GM18502 (cell line): ENCODE measurements around the gene OTOP3.

Experiments used
- ATAC-seq: cut with Tn5 transposase; IDR thresholded peaks from one replicate; pipeline ENCODE4 v1.9.1; 2021; ENCODE audit warnings: mild to moderate bottlenecking; ENCODE audit not compliant: unreplicated experiment, poor library complexity

The OTOP3 gene

DNA sequence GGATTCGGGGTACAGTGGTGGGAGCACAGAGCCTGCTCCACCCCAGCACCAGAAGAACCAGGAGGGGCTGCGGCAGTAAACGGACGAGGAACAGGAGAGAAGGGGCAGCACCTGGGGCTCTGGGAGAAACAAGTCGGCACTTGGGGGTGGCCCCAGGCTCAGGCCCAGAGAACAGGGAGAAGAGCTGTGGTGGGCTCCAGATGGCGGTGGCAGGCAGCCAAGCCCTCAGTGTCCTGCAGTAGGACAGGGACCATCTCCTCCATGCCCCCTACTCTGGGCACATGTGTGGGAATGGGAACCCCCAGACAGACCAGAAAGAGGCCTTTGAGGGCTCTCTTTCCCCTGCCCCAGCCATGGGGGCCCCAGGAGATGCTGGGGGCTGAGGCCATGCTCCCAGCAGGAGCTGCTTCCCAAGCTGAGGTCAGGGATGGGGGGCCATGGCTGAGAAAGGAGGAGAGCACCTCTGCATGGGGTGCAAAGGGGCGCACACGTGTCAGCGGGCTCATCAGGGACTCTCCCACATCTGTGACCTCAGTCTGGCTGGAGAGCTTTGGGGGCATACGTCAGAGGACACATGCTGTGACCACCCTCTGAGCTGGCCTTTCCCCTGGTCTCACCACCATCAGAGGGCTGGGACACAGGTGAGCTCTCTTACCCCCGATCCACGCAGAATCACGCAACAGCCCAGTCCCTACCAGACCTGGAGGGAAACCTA is 19.4 kb upstream of the OTOP3 start:
- no peak for ATAC-seq

DNA sequence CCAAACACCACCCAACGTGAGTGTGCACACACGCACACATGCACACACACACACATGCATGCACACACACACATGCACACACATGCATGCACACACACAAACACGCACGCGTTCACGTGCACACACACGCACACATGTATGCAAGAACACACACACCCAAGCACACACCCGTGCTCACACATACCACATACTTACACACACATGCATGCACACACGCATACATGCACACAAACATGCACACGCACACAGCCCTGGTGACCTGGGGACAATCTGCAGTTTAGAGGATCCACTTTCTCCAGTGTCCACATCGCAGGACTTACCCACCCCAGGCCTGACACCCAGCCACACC is 18.9 kb upstream of the OTOP3 start:
- ATAC-seq, result no peak

DNA sequence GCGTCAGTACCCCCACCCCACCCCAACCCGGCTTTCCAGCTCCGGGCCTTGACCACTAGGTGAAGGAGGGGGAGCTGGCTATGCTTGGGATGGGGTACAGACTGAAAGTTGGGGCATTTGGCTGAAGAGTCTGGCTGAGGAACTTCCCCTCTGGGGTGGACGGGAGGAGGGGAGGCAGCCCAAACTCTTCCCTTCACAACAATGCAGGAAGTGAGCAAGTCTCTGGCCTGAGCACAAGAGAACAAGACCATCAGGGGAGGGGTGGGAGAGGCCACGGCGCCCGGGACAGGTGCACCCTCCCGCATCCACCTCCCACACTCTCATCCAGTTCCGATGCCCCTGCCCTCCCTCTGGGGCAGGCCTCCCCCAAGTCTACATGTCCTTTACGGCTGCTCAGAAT is 18.3 kb upstream of the OTOP3 start:
- no peak for ATAC-seq

DNA sequence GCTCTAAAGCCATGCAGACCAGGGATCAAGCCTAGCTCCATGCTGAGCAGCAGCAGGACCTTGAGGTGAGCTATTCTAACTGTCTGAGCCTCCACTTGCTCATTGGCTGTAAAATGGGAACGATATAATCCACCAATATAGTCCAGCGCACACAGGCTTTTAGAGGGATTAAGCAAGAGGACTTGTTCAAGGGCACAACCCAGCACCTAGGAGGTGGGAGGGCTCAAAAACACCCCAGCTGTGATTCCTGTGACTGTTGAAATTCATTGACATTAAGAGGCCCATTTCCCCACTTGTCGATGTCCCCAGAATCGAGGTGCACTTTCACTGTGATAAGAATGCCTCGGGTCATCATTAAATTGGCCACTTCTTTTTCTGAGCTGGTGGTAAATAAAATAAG is 16.8 kb upstream of the OTOP3 start:
- no peak for ATAC-seq

DNA sequence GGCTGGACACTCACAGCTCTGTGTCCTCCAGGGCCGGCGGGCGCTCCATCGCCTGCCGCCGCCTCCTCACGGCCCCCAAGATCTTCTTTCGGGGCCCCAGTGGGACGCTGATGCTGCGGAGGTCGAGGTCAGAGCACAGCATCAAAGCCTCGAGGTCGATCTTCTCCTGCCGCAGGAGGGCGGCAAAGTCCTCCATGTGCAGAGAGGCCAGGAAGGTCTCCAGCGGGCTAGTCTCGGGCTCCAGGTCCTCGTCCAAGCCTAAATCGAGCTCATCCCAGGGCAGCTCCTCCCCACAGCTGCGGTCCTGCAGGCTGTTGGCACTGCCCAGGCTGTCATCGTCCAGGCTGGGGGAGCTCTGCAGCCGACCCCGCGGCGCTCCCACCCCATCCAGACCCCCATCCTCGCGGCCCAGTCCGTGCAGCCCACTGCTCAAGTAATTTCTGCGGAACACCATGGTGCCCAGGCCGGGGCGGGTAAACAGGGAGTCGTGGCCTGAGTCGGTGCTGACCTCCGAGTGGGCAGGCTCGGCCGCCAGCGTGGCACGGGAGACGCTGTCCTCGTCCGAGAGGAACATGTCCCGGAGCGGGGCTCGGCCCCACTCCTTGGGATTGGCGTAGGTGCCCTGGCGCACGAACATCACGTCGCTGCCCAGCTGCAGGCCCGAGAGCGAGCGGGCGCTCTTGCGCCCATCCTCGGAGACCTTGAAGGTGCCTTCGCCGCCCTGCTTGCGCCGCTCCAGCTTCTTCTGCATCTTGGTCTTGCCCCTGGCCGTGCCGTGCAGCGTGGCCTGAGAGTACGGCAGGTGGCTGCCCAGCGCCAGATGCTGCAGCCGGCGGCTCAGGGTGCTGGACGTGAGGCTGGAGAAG is 16.0 kb upstream of the OTOP3 start:
- ATAC-seq, result no peak

DNA sequence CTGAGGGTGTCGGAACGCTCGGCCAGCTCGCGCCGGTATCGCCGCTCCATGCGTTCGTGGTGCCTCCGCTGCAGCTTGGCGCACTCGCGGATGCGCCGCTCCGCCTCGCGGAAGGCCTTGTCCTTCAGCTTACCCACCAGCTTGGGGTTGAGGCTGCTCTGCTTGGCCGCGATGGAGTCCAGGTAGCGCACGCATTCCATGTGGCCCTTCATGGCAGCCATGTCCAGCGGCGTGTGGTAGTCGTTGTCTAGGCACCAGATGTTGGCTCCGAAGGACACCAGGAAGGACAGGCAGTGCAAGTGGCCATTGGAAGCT is 15.4 kb upstream of the OTOP3 start:
- no peak for ATAC-seq

DNA sequence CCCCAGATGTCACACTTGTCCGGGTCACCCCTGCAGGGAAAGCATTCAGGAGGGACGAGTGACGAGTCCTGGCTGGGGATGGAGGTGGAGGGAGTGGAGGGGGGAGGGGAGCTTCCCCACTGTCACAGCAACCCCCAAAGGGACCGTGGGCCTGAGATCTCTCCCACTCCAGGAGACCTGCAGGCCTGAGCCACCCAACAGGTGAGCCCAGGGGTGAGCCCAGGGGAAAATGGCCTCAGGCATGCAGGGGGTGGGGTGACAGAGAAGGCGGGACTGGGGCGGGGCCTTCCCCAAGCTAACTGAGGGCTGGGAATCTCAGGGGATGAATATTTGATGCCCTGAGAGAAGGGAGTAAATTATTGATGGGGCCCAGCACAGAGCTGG is 15.1 kb upstream of the OTOP3 start:
- ATAC-seq, result no peak

DNA sequence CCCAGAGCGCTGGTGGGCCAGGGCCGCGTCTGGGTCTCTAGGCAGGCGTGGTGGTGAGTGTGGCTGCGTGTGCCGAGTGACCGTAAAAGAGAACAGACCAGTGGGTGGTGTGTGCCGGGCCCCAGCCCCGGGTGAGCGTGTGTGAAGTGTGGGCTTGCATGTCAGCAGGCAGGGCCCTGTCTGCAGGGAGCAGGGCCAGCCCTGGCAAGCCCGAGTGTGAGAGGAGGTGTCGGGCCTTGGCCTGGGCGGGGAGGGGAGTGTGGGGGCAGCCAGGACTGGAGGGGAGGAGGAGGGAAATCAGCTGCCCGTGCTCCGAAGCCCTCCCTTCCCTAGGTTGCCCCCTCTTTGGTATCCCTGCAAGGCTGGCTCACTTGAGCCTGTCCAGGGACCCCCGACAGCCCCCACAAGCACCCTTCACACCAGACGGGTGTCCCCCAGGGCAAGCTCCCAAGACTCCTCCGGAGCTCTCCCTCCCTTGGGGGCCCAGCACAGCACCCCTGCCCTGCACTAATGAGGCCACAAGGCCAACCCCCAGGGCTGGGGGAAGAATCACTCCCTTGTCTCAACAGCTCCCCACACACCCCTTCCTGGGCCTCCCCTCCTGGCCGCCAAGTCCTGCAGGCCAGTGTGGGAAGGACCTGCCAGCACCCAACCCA is 14.5 kb upstream of the OTOP3 start:
- ATAC-seq, result no peak

DNA sequence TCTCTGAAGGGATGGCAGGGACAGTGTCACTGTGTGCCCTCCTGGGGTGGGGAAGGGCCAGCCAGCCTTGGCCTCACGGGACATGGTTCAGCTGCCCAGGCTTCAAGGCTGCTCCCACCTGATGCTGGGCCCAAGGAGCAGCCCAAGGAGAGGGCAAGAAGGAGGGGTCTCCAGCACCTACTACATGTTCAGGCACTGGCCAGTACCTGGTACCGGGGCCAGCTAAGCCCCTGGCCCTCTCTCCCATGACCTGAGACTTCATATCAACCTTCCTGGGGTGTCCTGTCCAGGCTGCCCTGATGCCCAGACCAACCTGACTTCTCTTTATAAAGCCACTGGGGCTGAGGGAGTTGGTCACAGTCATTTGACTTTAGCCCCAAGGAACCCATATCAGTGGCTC is 13.9 kb upstream of the OTOP3 start:
- ATAC-seq, result no peak

DNA sequence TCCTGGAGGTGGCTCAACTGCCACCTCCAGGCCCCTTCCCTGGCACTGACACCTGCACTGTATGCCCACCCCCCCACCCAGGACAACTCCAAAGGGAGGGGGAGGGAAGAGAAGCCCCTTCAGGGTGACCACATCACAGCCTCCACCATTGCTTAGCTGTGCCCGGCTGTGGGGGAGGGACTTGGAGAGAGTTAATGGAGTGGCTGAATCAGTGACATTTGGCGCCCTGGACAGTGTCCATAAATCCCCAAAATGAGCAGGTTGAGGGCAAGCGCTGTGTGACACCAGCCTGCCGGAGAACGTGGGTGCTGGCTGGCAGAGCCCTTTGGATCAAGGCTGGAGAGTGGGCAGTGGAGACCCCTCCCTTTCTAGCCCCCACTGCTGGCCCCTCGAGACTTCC is 13.5 kb upstream of the OTOP3 start:
- no peak for ATAC-seq

DNA sequence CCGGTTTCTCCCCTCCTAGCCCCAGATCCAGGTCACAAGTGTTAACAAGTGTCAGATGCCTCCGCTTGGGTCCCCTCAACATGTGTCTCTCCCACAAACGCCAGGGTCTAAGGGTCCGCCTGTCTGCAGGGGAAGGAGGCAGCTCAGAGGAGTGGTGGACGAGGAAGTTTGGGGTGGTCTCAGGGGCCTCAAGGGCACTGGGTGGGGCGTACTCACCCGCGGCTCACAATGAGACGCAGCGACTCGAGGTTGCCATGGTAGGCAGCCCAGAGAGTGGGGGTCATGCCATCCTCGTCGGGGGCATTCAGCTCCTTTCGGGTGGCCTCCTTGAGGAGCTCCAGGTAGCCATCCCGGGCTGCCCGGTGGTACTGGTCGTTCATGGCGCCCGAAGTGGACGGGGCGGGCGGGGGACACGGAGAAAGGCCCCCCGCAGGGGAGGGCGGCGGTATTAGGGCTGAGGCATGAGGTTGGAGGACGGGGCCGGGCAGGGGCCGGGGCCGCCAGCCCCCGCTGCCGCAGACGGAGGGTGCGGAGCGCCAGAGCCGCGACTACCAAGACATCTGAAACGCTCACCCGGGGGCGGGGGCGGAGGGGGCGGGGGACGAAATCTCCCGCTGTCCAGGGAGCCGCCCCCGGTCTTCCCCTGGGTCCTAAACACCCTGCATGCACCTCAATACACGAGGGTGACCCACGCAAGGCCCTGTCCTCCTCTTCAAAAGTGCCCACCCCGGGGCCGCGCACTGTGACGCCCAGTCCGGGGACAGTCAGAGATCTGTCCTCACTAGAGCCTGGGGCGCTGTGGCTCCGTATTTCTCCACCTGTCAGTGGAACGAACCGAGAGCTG is 12.8 kb upstream of the OTOP3 start, which contains the start of gene USH1G:
Gene USH1G (minus strand): TSS at position 562 of the 844 bp plus-strand sequence. CDS start 182 bp downstream, at position 380.
- ATAC-seq, result no peak

DNA sequence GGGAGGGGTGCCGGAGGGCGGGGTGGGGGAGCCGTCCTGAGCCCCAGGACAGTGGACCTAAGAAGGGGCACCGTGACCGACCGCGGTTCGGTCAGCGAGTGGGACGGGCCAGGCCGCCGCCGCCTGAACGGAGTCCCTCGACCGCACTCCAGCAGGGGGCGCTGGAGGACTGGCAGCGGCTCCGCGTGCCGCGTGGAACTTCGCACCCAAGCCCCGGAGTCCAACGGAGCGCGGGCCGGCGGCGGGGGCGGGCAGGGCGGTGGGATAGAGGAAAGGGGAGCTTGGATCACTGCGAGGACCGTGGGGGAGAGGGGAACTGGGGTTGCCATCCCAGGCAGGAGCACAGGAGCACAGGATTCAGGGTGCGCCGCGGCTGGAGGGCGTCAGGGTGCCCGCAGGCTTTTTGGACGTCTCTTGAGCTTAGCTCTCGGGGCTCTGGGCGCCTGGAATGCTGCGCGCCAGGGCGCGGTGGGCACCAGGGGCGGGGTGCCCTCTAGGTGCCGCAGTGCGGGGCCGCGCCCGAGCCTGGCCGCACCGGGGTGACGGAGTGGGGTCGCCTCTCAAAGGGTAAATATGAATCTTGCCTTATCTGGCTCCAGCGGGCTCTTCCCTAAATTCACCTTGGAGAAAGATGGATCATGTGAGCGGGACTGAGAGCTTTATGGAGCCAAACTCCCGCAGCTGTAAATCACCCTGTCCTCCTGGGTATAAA is 12.0 kb upstream of the OTOP3 start:
- no peak for ATAC-seq

DNA sequence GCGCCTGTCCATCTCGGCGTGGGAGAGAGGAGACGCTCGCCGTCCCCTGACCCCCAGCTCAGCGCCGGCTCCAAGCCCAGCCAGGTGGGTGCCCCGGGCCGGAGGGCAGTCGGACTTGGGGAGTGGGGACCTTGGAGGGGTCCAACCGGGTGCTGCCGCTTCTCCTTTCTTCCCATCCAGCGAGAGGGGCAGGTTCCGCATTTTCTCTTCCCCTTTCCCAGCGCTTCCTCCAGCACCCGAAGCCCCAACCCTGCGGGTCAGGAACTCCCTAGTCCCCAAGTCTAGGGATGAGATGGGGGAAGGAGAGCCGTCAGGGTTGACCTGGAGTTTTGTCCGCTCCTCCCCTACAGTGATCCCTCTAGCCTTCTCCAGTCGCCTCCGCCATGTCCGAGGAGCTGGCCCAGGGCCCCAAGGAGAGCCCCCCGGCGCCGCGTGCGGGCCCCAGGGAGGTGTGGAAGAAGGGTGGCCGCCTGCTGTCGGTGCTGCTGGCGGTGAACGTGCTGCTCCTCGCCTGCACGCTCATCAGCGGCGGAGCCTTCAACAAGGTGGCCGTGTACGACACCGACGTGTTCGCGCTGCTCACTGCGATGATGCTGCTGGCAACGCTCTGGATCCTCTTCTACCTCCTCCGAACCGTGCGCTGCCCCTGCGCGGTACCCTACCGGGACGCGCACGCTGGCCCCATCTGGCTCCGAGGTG is 11.3 kb upstream of the OTOP3 start, which contains the start of gene OTOP2:
Gene OTOP2 (plus strand): TSS at position 24 of the 699 bp plus-strand sequence. CDS start 360 bp downstream, at position 384.
- no peak for ATAC-seq

DNA sequence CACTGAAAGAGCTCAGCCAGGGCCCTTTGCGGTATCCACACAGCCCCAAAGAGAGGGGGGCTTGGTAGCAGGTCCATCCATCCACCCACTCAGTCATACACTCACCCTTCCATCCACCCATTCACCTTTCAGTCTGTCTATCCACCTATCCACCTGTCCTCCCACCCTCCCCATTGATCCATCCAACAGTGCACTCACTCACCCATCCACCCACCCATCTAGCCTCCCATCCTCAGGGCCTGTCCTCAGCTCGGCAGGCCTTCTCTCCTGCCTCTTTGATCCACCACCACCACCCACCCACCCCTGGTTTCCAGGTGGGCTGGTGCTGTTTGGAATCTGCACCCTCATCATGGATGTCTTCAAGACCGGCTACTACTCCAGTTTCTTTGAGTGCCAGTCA is 10.5 kb upstream of the OTOP3 start:
- no peak for ATAC-seq

DNA sequence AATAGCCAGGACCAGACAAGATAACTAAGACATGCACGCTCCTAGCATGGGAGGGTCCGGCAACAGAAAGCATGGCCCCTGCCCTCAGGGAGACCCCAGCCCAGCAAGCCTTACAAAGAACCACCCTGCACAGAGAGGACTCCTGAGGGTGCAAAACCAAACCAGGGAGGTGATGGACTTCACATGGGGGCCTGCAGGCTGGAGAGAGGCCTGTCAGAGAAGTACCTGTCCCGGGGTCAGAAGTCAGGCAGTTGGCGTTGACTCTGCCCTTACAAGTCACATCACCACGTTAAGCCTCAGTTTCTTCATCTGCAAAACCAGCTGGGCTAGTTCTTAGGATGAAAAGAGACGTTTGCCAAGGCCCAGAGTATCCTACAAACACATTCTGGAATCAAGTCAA is 6.9 kb upstream of the OTOP3 start:
- ATAC-seq, result no peak

DNA sequence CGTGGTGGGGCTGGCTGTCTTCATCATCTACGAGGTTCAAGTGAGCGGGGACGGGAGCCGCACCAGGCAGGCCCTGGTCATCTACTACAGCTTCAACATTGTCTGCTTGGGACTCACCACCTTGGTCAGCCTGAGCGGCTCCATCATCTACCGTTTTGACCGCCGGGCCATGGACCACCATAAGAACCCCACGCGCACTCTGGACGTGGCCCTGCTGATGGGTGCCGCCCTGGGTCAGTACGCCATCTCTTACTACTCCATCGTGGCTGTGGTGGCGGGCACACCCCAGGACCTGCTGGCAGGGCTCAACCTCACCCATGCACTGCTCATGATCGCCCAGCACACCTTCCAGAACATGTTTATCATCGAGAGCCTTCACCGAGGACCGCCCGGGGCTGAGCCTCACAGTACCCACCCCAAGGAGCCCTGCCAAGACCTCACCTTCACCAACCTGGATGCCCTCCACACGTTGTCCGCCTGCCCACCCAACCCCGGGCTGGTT is 5.1 kb upstream of the OTOP3 start:
- no peak for ATAC-seq

DNA sequence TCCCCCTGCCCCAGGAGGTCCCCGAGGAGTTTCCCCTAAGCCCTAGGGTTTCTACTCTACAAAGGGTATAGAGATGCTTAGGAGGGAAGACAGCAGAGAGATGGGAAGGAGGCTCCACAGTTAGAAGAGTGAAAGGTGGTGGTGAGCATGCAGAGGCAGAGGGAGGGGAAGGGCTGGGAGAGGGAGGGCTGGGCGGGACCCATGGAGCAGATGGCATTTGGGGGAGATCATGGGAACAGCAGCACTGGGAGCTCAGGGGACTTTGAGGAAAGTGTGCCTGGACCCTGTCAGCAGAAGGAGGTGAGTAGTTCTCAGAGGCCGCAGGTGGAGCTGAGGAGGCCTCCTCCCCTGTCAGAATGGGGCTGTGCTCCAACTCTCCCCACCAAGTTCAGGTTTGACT is 650 bp upstream of the OTOP3 start:
- ATAC-seq, result no peak

DNA sequence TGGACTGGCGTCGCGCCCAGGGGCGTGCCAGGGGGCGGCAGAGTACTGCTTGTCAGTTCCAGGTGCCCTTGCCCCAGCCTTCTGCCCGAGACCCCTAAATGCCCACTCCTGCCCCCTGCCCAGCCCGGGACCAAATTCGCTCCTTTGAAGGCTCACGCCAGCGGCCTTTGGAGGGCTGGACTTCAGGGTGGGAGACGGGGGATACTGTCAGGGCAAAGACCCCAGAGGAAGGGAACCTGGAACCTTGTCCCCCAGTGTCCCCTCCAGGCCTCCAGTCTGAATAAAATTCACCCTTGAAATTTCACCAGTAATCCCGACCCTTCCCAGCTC is 737 bp downstream of the OTOP3 start:
- no peak for ATAC-seq
